Activated naive CD8-positive, alpha-beta T cell treated with anti-CD3 and anti-CD28 coated beads for 36 hours (primary cell): ENCODE measurements around the gene ASPSCR1. TPM values are rescaled to one million over a fixed set of nuclear protein-coding genes. Genes with fewer than 3 reads are reported as not detected.
"Not testable (repeated sequence)": the region's sequence is repeated elsewhere in the genome, so short reads cannot be mapped to it uniquely, and the experiment has no call there.

ENCODE experiments used
- DNase-seq: peaks from one replicate; pipeline ENCODE4 v3.0.0; 2021
- H3K27ac Mint-ChIP-seq: one replicate; pipeline ENCODE4 v1.8.0; 2022; ENCODE audit warnings: mild to moderate bottlenecking, moderate library complexity, mixed read lengths
- H3K27me3 Mint-ChIP-seq: one replicate; pipeline ENCODE4 v1.8.0; 2022; ENCODE audit warnings: mild to moderate bottlenecking, mixed read lengths
- H3K36me3 Mint-ChIP-seq: one replicate; pipeline ENCODE4 v1.8.0; 2021; ENCODE audit warnings: mild to moderate bottlenecking, mixed read lengths
- H3K4me1 Mint-ChIP-seq: one replicate; pipeline ENCODE4 v1.8.0; 2021; ENCODE audit warnings: mixed read lengths
- H3K4me3 Mint-ChIP-seq: one replicate; pipeline ENCODE4 v1.8.0; 2022; ENCODE audit warnings: mild to moderate bottlenecking, moderate library complexity, mixed read lengths
- H3K9me3 Mint-ChIP-seq: one replicate; pipeline ENCODE4 v1.8.0; 2022; ENCODE audit warnings: mixed read lengths
- total RNA-seq, 2 experiments: library from RNA; stranded (reverse); gene quantifications; one replicate each; pipeline ENCODE4 v1.2.3, GENCODE V29; 2021

ASPSCR1 gene
- total RNA-seq, 2 experiments from 2014 or later: 21.7 to 22.5 TPM

GRCh38 chr17:81980707-81981343 is 3.4 kb downstream of the ASPSCR1 start:
- Mint-ChIP-seq H3K4me3 (no peak overlapping the region), H3K27ac (no peak overlapping the region), H3K27me3 (peaks cover 3% of the 10 kb centered on the region), H3K9me3 (no peaks in the 10 kb centered on the region), H3K4me1 (peaks cover 34% of the 10 kb centered on the region), H3K36me3 (peaks cover 18% of the 10 kb centered on the region)
- no peak for DNase-seq

- not testable (repeated sequence) for H3K4me3 Mint-ChIP-seq, H3K27ac Mint-ChIP-seq, H3K27me3 Mint-ChIP-seq, H3K9me3 Mint-ChIP-seq, DNase-seq
- H3K4me1 Mint-ChIP-seq: peaks cover 27% of the 10 kb centered on the region
- H3K36me3 Mint-ChIP-seq: peaks cover 18% of the 10 kb centered on the region
Observed at GRCh38 chr17:81981511-81981910, 4.1 kb downstream of the ASPSCR1 start.

- Mint-ChIP-seq H3K4me3 (no peak overlapping the region), H3K36me3 (peaks cover 20% of the 10 kb centered on the region), H3K27me3 (no peaks in the 10 kb centered on the region), H3K9me3 (no peaks in the 10 kb centered on the region), H3K4me1 (peaks cover 22% of the 10 kb centered on the region), H3K27ac (no peak overlapping the region)
- DNase-seq: no peak
Observed at GRCh38 chr17:81983011-81983638, 5.7 kb downstream of the ASPSCR1 start.

- H3K4me3 Mint-ChIP-seq: no peak overlapping the region
- peaks cover 18% of the 10 kb centered on the region for H3K4me1 Mint-ChIP-seq
- no peaks in the 10 kb centered on the region for H3K27me3 Mint-ChIP-seq
- no peak for DNase-seq
- peaks cover 20% of the 10 kb centered on the region for H3K36me3 Mint-ChIP-seq
- H3K27ac Mint-ChIP-seq: no peak overlapping the region
- H3K9me3 Mint-ChIP-seq: no peaks in the 10 kb centered on the region
Observed at GRCh38 chr17:81983639-81984373, 6.4 kb downstream of the ASPSCR1 start.

GRCh38 chr17:81984773-81985410 is 7.5 kb downstream of the ASPSCR1 start:
- Mint-ChIP-seq H3K9me3 (no peaks in the 10 kb centered on the region), H3K36me3 (peaks cover 15% of the 10 kb centered on the region), H3K4me3 (no peak overlapping the region), H3K27ac (no peak overlapping the region), H3K4me1 (peaks cover 8% of the 10 kb centered on the region), H3K27me3 (no peaks in the 10 kb centered on the region)
- DNase-seq: no peak

GRCh38 chr17:81986606-81987005 is 9.2 kb downstream of the ASPSCR1 start:
- Mint-ChIP-seq H3K36me3 (peaks cover 10% of the 10 kb centered on the region), H3K9me3 (no peaks in the 10 kb centered on the region), H3K4me1 (no peaks in the 10 kb centered on the region), H3K27ac (no peak overlapping the region), H3K27me3 (no peaks in the 10 kb centered on the region), H3K4me3 (no peak overlapping the region)
- no peak for DNase-seq

GRCh38 chr17:81987161-81987770 is 9.8 kb downstream of the ASPSCR1 start:
- H3K27ac Mint-ChIP-seq: no peak overlapping the region
- H3K4me3 Mint-ChIP-seq: no peak overlapping the region
- H3K27me3 Mint-ChIP-seq: no peaks in the 10 kb centered on the region
- no peaks in the 10 kb centered on the region for H3K9me3 Mint-ChIP-seq
- no peaks in the 10 kb centered on the region for H3K4me1 Mint-ChIP-seq
- no peak for DNase-seq
- peaks cover 10% of the 10 kb centered on the region for H3K36me3 Mint-ChIP-seq

- Mint-ChIP-seq H3K4me3 (no peak overlapping the region), H3K4me1 (no peaks in the 10 kb centered on the region), H3K27me3 (no peaks in the 10 kb centered on the region), H3K27ac (no peak overlapping the region), H3K9me3 (no peaks in the 10 kb centered on the region), H3K36me3 (peaks cover 2% of the 10 kb centered on the region)
- no peak for DNase-seq
Observed at GRCh38 chr17:81990836-81991683, 13.6 kb downstream of the ASPSCR1 start.

GRCh38 chr17:81991684-81992305 is 14.4 kb downstream of the ASPSCR1 start:
- Mint-ChIP-seq H3K27ac (no peak overlapping the region), H3K36me3 (peaks cover 2% of the 10 kb centered on the region), H3K4me1 (no peaks in the 10 kb centered on the region), H3K27me3 (no peaks in the 10 kb centered on the region), H3K4me3 (no peak overlapping the region), H3K9me3 (no peaks in the 10 kb centered on the region)
- DNase-seq: no peak

GRCh38 chr17:81992306-81993102 is 15.1 kb downstream of the ASPSCR1 start:
- no peak for DNase-seq
- H3K27me3 Mint-ChIP-seq: no peaks in the 10 kb centered on the region
- H3K9me3 Mint-ChIP-seq: no peaks in the 10 kb centered on the region
- no peak overlapping the region for H3K27ac Mint-ChIP-seq
- no peaks in the 10 kb centered on the region for H3K4me1 Mint-ChIP-seq
- H3K36me3 Mint-ChIP-seq: no peaks in the 10 kb centered on the region
- no peak overlapping the region for H3K4me3 Mint-ChIP-seq

- Mint-ChIP-seq H3K4me3 (no peak overlapping the region), H3K36me3 (no peaks in the 10 kb centered on the region), H3K9me3 (no peaks in the 10 kb centered on the region), H3K27me3 (no peaks in the 10 kb centered on the region), H3K4me1 (no peaks in the 10 kb centered on the region), H3K27ac (no peak overlapping the region)
- no peak for DNase-seq
Observed at GRCh38 chr17:81993729-81994592, 16.5 kb downstream of the ASPSCR1 start.

- H3K4me3 Mint-ChIP-seq: no peak overlapping the region
- no peaks in the 10 kb centered on the region for H3K9me3 Mint-ChIP-seq
- DNase-seq: no peak
- H3K4me1 Mint-ChIP-seq: no peaks in the 10 kb centered on the region
- no peaks in the 10 kb centered on the region for H3K27me3 Mint-ChIP-seq
- H3K27ac Mint-ChIP-seq: no peak overlapping the region
- H3K36me3 Mint-ChIP-seq: no peaks in the 10 kb centered on the region
Observed at GRCh38 chr17:81994593-81995462, 17.4 kb downstream of the ASPSCR1 start.
